ENCODE measurements around the gene SMOC2. TPM values are rescaled to one million over a fixed set of nuclear protein-coding genes. Genes with fewer than 3 reads are reported as not detected.

Gene SMOC2
- total and polyA plus RNA-seq, 7 donors: 12.3 to 90.3 (median 22.8) TPM

GRCh38 chr6:168670401-168670985 lies 229.5 kb downstream of the SMOC2 start:
- Histone ChIP-seq H3K27ac (no peak overlapping the region), H3K4me3 (no peak overlapping the region), H3K27me3 (ENCODE audit: insufficient read depth in 3 of 3, low read length in 2 of 3) (peaks cover 0 to 4% (median 4%) of the 10 kb centered on the region in 3 donors), H3K4me1 (no peaks in the 10 kb centered on the region), H3K36me3 (ENCODE audit: insufficient read depth in 1 of 2, low read depth in 1 of 2) (no peaks in the 10 kb centered on the region), H3K9me3 (no peaks in the 10 kb centered on the region)
- no peak for DNase-seq
- TF ChIP-seq CTCF (IDR thresholded peaks at IDR 0.05): no peak
- WGBS, 3 donors: 72 to 77% (median 75%) methylated on average over 12 of the region's 12 CpGs
- no peak for ATAC-seq
- intact Hi-C loops (cut with DNase I): no loop called here

- intact Hi-C loops (cut with DNase I): no loop called here
- no peak overlapping the region for H3K27ac ChIP-seq
- TF ChIP-seq CTCF (IDR thresholded peaks at IDR 0.05): no peak
- DNase-seq (no peak), ATAC-seq (no peak)
- no peaks in the 10 kb centered on the region for H3K4me1 ChIP-seq
- peaks cover 0 to 4% (median 0%) of the 10 kb centered on the region in 3 donors for H3K27me3 ChIP-seq (ENCODE audit: insufficient read depth in 3 of 3, low read length in 2 of 3)
- H3K4me3 ChIP-seq: no peak overlapping the region
- WGBS, 3 donors: 87 to 93% (median 87%) methylated on average over 19 of the region's 19 CpGs
- no peaks in the 10 kb centered on the region for H3K36me3 ChIP-seq (ENCODE audit: insufficient read depth in 1 of 2, low read depth in 1 of 2)
- H3K9me3 ChIP-seq: no peaks in the 10 kb centered on the region
Observed at GRCh38 chr6:168671028-168671862, 230.3 kb downstream of the SMOC2 start.

GRCh38 chr6:168671863-168672546 lies 231.0 kb downstream of the SMOC2 start:
- Histone ChIP-seq H3K27ac (no peak overlapping the region), H3K4me3 (no peak overlapping the region), H3K27me3 (ENCODE audit: insufficient read depth in 3 of 3, low read length in 2 of 3) (peaks cover 0 to 4% (median 0%) of the 10 kb centered on the region in 3 donors), H3K9me3 (no peaks in the 10 kb centered on the region), H3K4me1 (no peaks in the 10 kb centered on the region), H3K36me3 (ENCODE audit: insufficient read depth in 1 of 2, low read depth in 1 of 2) (no peaks in the 10 kb centered on the region)
- DNase-seq: no peak
- TF ChIP-seq CTCF (IDR thresholded peaks at IDR 0.05): no peak
- intact Hi-C loops (cut with DNase I): no loop called here
- WGBS, 3 donors: 63 to 67% (median 64%) methylated on average over 10 of the region's 10 CpGs
- ATAC-seq: no peak

- no peaks in the 10 kb centered on the region for H3K9me3 ChIP-seq
- H3K4me3 ChIP-seq: no peak overlapping the region
- WGBS, 3 donors: 85 to 88% (median 85%) methylated on average over 7 of the region's 7 CpGs
- intact Hi-C loops (cut with DNase I): no loop called here
- H3K27me3 ChIP-seq (ENCODE audit: insufficient read depth in 3 of 3, low read length in 2 of 3): peaks cover 0 to 4% (median 0%) of the 10 kb centered on the region in 3 donors
- no peak for TF ChIP-seq CTCF (IDR thresholded peaks at IDR 0.05)
- no peak overlapping the region for H3K27ac ChIP-seq
- no peaks in the 10 kb centered on the region for H3K36me3 ChIP-seq (ENCODE audit: insufficient read depth in 1 of 2, low read depth in 1 of 2)
- DNase-seq: no peak
- no peaks in the 10 kb centered on the region for H3K4me1 ChIP-seq
- ATAC-seq: no peak
Observed at GRCh38 chr6:168674595-168674994, 233.6 kb downstream of the SMOC2 start.

Measured in psoas muscle (tissue), 8 donors.